Mammary epithelial cell (primary cell): ENCODE data around the gene PPP2R3C.

Experiments
- EZH2 ChIP-seq: IDR thresholded peaks from 2 replicates; pipeline ENCODE4 v1.6.1; 2012; ENCODE audit warnings: low read length, inconsistent platforms, borderline replicate concordance
- TF ChIP-seq, protein P1 (sequence below), 2 donors: IDR thresholded peaks in 1 of 2; conservative IDR thresholded peaks in 1 of 2; 2 replicates each; pipeline ENCODE4 v1.5.1; 2011 to 2012; ENCODE audit warnings: inconsistent platforms in 2 of 2, low read length in 2 of 2, mild to moderate bottlenecking in 2 of 2, control low read depth in 1 of 2, low read depth in 1 of 2; ENCODE audit not compliant: insufficient read depth in 1 of 2; ENCODE audit errors: extremely low read depth in 1 of 2

DNA sequence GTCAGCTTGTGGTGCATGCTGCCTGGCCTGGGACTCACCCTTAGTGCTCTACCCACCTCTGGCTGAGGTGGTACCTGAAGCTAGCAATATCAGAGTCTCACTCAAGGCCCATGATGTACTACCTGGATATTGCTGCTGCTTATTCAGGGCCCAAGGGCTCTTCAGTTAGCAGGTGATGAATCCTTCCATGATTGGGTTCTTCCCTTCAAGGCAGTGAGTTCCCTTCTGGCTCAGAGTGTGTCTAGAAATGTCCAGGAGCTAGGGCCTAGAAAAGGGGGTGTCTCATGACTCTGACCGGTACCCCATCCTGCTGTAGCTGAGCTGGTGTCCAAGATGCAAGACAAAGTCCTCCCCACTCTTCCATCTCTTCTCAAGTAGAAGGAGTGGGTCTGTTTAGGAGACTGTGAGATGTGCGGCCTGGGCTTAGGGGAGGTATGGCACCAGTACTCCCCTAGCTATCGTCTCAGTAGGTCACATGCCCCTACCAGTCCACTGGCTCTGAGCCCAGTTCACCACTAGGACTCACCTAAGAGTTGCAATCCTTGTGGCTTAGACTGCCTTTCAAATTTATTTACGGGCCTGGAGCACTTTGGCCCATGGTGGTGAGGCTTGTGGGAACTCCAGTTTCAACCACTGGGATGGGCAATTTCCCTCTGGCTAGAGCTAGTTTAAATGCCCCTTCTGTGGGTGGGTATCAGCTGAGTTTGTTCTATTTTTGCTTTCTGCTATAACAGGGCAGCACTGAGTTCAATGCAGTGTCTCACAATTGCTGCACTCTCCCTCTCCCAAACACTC lies 12.7 kb upstream of the PPP2R3C start:
- TF ChIP-seq, protein P1, sequence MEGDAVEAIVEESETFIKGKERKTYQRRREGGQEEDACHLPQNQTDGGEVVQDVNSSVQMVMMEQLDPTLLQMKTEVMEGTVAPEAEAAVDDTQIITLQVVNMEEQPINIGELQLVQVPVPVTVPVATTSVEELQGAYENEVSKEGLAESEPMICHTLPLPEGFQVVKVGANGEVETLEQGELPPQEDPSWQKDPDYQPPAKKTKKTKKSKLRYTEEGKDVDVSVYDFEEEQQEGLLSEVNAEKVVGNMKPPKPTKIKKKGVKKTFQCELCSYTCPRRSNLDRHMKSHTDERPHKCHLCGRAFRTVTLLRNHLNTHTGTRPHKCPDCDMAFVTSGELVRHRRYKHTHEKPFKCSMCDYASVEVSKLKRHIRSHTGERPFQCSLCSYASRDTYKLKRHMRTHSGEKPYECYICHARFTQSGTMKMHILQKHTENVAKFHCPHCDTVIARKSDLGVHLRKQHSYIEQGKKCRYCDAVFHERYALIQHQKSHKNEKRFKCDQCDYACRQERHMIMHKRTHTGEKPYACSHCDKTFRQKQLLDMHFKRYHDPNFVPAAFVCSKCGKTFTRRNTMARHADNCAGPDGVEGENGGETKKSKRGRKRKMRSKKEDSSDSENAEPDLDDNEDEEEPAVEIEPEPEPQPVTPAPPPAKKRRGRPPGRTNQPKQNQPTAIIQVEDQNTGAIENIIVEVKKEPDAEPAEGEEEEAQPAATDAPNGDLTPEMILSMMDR (conservative IDR thresholded peaks at IDR 0.05 in 1 of 2, IDR thresholded peaks at IDR 0.05 in 1 of 2; ENCODE audit: extremely low read depth in 1 of 2, insufficient read depth in 1 of 2, low read depth in 1 of 2, low read length in 2 of 2), result no peak
- TF ChIP-seq EZH2, result no peak
